ENCODE measurements around the gene FAM72A.
A peak's percentile ranks its signal among the peaks of the same experiment; 100 is the strongest.
"Not testable (repeated sequence)": the region's sequence is repeated elsewhere in the genome, so short reads cannot be mapped to it uniquely, and the experiment has no call there.

Gene FAM72A

DNA sequence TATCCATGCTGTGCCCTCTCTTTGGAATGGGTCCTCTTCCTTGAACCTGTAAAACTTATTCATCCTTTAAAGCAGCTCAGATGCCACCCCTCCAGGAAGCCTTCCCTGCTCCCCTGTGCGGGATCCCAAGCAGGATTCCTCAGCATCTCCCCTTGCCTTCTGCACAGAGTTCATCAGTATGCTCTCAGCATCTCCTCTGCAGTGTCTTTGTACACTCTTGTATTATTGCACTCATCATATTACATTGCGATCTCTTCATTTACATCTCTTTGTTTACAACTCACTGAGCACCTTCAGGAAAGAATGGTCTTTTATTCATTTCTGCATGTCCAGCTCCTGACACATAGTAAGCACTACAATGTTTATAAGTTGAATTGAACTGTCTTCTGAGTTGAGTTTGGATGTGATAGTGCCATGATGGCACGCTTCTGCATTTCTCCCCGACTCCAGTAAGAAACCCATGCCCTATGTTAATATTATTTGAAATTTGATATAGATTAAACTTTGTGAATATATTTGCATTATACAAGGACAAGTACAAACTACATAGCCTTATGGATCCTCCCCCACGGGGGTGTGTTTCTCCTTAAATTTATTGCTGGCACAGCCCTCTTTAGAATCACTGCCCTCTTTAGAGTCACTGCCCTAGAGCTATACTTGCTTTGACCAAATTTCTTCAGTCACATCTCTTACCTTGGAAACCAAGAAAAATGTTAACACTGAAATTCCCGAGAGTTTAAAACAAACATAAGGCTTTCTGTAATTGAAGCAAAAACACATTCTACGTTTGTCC, 13.2 kb upstream of the FAM72A start:
- DNase-seq (ENCODE audit: low read depth) = not testable (repeated sequence)

DNA sequence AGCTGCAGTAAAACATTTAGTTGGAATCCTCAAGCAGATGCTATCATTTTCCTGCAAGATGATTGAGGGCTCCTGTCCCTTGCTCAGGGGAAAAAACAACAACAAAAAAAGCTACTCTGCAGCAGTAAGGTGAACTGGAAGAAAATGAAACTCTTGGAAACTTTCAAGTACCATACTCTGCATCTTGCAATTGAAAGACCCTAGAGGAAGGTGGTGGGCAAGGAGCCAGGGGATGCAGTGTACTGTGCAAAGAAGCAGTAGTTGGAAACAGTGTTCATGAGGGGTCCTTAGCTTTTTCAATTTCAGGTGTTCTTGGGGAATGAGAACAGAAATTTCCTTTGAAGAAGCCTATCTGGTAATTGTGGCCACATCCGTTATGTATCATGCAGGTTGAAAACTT, 8.2 kb upstream of the FAM72A start:
- not testable (repeated sequence) for DNase-seq (ENCODE audit: low read depth)

DNA sequence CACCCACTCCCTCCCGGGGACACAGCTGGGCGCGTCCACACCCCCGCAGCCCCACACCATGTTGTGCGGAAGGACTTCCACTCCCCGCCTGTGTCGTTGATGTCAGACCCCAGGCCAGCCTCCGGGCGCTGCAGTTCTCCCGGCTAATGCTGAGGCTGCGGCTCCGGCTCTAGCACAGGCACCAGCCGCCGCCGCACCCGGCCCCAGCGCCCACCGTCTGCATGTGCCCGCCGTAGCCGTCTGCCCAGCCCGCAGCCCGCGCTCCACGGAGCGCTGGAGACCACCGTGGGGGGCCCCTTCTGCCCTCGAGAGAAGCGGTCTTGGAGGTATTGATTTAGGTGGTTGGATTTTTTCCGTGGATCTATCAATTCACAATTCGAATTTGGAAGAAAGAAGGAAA, 2.9 kb upstream of the FAM72A start:
- not testable (repeated sequence) for DNase-seq (ENCODE audit: low read depth)

DNA sequence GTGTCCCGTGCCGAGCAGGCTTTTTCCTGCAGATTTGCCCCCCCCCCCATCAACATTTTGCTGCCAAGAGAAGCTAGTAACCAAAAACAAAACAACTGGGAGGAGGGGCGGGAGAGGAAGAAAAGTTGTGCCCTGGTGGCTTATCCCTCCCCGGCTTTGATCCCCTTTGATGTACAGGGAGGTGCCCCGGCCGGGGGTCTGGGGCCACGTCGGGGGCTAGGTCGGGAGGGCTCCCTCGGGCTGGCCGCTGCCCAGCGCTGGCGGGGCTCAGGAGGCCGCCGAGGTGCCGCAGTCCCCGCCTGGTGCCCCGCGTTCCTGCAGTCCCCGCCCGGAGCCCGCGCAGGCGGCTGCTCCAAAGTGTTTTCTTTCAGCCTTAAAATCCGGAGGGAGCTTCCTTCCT, 2.2 kb upstream of the FAM72A start:
- DNase-seq (ENCODE audit: low read depth) = not testable (repeated sequence)

DNA sequence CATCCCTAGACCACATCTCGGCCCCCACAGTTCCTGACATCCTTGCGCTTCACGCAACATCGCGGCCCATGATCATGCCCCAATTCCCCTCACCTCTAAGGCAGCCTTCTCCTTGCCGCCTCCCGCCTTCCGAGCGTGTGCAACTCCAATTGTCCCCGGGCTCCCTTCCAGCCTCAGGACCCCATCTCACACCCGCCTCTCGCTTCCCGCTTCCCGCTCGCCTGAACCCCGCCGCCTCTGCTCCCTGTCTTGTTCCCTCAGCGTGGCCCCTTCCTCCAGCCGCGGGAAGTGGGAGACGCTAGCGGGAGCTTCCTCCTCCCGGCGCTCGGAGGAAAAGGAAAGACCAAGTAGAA, 1.5 kb upstream of the FAM72A start:
- DNase-seq (ENCODE audit: low read depth) = not testable (repeated sequence)

DNA sequence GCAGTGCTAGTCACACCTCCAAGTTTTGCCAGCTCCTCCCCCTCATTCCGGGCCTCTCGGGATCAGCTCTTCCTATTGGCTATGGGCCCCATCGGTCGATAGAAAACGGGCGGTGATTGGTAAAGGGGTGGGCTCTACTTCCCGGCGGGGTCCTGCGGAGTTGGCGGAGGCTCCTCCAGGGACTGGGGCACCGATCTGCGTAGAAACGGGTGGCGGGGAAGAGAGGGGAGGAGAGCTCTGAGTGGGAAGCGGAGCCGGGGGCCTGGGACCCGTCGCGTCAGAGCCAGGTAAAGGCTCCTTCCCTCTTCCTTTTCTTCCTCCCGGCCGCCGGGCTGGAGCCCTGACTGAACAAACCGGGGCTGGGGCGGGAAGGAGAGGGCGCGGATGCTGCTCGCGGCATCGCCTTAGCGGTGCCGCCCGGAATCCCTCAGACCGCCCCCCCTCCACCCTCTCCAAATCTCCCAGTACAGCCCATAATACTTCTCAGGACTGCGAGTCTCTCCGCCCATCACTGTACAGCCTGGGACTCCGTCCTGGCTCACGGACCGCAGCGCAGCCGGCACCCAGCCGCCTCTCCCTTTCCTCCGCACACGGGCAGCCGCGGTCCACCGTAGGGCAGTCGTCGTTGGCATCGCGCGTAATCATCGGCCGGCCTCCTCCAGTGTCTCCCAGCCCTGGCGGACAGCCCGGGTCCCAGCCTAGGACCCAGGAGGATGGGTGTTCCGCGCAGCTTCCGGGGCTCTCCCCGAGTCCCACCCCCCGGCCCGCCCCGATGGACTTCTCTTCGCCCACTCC, 922 bp upstream of the FAM72A start, which contains the start of gene SRGAP2:
Gene SRGAP2 (plus strand): TSS at position 178 of the 795 bp plus-strand sequence. CDS start 2,430 bp downstream, outside the sequence.
- DNase-seq (ENCODE audit: low read depth) = not testable (repeated sequence)

DNA sequence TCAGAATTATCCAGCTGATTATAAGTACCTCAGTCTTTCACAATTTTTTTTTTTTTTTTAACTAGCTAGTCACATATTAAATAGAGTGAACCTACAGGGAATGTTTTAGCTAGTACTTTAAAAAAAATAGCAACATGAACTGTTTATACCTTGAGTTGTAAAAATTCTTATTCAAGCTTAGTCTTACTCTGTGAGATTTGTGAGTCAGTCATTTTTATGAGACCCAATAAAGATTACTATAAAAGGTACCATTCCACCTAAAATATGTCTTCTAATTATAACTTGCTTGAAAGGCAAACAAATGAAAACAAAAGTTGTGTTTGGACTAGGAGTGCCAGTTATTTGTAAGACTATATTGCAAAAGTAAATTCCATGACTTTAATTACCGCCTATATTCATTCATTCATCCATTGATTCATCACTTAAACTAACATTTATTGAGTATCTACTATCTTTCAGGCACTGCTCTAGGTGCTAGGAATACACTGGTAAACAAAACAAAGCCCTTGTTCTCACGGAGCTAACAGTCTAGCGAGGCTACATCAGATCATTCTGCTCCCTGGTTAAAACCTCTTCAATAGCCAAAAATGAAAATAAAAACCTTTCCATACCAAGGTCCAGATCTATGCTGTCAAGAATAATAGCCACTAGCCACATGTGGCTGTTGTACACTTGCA, 5.8 kb downstream of the FAM72A start:
- DNase-seq (ENCODE audit: low read depth) = not testable (repeated sequence)

DNA sequence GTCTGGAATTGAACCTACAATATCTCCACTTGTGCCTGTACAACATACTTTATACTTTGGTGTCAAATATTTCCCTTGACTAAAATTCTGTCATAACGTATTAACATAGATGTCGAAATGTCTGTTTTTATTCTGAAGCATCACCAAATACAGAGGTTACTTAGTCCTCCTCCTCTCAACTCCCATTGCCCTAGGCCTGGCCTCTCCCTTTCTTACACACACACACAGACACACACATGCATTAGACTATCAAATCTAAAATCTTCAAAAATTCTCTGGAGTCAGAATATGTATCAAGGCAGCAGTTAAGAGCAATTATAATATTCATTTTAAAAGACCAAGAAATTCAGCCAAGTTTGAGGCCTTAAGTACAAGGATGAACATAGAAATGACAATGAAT, 7.5 kb downstream of the FAM72A start:
- DNase-seq (ENCODE audit: low read depth) = not testable (repeated sequence)

DNA sequence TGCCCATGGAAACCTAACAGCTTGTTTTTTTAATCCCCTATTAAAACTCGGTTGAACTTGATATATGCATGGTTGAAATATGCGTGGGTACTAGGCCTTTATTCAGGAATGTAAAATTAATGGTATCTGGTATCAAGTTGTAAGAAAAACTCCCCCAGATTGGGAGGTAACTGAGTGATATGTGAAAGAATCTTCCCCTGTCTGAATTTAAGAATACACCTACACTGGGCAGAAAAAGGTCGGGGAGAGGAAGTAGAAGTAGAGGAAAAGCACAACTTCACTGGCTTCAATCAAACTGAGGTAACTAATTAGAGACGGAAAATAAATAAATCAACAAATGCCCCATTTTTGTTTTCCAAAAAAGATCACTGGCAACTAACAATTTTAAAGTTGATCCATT, 15.8 kb downstream of the FAM72A start:
- not testable (repeated sequence) for DNase-seq (ENCODE audit: low read depth)

DNA sequence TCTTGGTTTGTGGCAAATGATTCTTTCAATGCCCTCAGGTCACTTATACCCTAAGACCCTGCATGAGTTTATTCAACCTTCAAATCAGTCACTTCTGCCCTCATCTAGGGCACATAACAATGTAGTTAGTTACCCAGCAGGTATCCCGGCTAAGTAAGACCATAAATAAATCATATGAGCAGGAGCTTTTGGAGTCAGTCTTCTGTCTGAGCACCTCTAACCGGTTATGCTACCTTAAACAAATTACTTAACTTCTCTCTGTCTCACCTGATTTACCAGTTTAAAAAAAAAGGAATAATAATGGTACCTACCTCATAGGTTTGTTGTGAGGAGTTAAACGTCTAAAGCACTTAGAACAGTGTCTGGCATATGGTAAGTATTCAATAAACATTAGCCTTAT, 16.9 kb downstream of the FAM72A start:
- not testable (repeated sequence) for DNase-seq (ENCODE audit: low read depth)

DNA sequence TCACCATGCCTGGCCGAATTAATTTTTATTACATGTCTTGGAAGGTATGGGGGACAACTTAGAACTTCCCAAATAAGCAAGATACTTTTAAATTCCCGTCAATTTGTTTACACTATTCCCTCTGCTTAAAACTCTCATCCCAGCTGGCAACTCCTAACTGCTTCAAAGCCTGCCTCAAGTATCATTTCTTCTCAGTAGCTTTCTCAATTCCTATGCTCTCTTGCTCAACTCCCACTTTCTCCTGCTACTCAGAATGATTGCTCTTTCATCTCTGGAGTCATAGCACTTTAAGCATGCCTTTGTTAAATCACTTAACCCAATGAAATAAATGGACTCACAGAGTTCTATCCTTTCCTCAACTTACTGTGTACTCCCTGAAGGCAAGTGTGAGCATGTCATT, 18.9 kb downstream of the FAM72A start:
- DNase-seq (ENCODE audit: low read depth) = not testable (repeated sequence)

DNA sequence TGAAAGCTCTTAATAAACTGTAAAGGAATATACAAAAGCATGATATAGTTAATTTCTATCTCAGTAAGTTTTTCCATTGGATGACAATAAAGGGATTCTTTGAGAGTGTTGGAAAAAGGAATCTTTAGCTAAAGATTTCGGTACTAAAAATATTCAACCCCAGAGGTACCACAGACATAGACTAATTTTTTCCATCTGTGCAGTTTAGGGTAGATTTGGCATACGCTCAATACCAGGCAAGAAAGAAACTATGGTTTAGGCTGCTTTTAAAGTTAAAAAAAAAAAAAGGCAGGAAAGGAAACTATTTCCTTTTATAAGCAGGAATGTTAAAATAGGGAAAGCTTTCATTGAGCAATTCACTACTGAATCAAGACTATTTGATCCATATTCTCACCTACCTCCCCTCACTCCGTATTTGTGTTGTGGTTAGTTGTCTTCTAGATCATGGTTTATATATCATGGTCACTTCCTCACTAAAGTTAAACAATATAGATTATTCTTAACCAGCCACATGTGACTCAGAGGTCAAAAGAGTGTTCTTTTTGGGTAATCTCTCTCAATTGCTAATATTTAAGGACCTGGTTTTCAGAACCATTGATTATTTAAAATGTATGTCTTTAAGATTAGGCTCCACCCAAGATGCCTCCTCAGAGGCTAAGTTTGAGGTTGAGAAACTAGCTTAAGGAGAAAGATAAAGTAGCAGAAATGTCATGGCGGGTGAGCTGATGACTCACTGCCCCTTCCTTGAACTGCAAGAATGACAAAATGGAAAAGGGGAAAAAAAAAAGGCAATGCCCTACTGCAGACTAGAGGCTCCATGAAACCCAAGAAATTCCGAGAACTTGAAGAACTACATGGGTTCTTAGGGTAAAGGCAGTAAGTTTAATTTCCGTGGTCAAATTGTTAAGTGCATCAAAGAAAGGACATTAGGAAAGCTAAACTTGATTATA, 20.0 kb downstream of the FAM72A start:
- not testable (repeated sequence) for DNase-seq (ENCODE audit: low read depth)

DNA sequence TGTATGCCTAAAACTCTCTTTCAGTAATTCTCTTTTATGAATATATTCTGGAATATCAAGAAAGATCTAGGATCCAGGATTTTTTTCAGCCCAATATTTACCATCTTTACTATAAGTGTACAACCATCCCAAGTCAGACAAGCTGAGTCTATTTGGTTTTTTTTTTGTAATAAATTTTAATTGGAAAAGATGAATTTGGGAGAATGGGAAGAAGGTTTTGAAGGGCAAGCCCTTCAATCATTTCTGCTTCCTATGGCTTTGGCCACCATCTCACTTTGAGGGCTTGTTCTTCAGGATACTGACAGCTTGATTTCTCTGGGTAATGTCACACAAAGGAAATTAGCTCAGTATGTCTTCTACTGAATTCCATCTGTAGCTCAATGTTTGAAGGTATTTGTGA, 23.0 kb downstream of the FAM72A start:
- DNase-seq (ENCODE audit: low read depth) = not testable (repeated sequence)

DNA sequence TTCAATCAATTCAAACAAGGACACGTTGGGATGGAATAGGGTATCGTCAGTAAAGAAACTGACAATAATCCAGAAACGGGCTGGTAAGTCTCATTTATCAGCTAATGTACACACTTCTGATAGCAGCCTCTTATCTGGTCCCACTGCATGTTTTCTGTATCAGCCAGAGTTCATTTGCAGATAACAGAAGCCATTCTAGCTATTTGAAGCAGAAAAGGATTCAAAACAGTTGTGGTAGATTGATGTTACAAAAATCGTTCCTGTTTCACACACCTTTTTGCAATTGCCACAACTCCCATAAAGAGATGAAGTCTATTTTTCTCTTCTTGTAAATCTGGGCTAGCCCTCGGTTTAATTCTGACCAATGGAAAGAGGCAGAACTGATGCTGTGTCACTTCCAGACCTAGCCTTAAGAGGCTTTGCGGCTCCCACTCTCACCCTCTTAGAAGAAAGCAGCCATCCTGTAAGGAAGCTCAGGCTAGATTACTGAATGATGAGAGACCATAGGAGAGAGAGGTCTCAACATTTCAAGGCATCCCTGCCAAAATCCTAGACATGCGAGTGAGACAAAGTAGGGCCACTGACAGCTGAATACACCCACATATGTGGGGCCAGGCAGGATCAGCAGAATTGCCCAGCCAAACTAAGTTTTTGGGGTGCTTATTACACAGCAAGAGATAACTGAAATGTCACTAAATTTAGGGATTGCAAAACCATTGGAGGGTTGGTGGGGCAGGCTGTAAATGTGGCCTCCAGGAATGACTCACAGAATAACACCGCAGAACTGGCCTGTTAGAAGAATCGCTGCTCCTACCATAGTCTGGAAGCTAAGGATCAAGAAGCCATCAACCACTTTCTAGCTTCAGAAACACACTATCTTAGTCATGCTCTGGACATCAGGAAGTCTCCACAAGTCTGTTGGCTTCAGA, 24.3 kb downstream of the FAM72A start:
- peak; percentile 19 for DNase-seq (ENCODE audit: low read depth)

DNA sequence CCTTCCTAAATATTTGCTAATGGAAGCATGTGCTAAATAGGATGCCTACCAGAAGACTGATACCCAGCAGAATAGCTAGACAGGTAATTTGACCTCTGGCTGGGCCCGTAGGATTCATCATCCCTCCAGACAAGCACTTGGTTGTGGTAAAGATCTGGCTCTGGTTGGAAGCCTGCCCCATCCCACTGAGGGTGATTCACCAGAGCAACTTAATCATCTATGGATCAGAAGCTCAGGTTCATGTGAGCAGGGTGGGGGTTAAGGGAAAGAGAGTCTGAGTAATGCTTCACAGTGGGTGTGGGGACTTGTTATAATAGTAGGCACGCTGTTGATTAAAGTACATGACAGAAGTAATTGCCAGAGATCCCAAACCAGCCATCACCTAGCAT, 26.5 kb downstream of the FAM72A start:
- DNase-seq (ENCODE audit: low read depth) = not testable (repeated sequence)

DNA sequence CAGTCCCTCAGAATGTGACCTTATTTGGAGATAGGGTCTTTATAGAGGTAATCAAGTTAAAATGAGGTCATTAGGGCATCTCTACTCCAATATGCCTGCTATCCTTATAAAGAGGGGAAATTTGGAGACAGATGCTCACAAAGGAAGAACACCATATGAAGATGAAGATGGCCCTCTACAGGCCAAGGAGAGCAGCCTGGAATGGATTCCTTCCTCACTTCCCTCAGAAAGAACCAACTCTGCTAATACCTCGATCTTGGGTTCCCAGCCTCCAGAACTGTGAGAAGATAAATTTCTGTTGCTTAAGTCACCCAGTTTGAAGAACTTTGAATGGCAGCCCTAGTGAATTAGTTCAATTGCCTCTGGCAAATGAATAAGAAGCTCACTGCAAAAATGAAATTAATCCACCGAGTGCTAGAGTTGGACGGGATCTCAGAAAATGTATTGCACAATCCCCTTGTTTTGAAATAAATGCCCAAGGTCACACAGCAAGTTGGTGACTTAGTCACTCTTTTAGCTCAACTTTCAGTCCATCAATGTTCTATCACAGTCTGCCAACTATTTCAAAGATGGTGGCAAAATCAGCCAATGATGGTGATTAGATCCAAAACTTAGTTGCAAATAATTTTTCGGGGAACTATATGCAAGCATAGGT, 27.1 kb downstream of the FAM72A start:
- not testable (repeated sequence) for DNase-seq (ENCODE audit: low read depth)

DNA sequence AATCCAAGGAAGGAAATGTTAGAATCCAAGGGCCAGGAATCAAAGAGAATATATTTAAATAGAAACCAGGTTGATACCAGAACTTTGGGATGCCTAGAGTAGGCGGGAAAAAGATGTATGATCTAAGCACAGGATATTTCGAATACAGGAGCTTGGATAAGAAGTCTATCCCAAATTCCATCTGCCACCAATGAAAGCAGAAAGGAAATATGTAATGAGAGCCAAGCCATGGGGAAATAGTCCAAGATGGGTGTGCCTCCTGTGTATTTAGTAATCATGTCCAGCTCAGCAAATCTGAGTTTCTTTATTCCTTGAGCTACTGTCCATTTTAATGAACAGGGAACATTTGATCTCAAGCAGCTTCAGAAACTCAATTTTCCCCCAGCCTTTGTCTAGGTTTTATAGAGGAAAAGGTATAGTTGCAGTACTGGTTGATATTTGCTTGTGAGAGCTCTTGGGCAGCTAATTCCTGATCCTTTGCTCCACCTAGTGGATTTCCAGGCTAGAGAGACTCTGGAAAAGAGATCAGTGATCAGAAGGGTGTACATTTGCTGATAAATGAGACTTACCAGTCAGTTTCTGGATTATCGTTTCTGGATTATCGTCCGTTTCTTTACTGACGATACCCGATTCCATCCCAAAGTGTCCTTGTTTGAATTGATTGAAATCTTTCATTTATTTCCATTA, 28.3 kb downstream of the FAM72A start:
- not testable (repeated sequence) for DNase-seq (ENCODE audit: low read depth)

DNA sequence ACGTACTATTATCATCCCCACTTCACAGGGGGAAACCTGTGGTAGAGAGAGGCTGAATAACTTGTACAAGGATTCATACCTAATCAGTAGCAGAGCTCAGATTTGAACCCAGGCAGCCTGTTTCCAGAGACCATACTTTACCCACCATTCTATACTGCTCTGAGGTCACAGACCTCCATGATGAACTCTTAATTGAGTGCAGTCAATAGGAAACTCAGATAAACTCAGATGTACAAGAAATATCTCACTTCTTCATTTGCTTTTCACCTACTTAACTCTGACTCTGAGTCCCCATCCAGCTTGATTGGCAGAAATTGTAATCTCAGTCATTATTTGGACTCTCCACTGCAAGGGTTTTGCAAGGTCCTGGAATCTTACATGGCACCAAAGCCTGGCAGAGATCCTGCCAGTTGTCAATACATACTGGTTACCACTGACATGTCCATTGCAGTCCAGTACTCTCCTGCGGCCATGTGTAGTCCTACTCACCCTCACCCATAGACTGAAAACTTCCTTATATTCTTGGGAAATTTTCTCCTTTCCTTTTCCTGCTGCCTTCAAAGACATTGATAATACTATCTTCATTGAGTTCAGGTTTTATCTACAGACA, 29.4 kb downstream of the FAM72A start:
- not testable (repeated sequence) for DNase-seq (ENCODE audit: low read depth)

DNA sequence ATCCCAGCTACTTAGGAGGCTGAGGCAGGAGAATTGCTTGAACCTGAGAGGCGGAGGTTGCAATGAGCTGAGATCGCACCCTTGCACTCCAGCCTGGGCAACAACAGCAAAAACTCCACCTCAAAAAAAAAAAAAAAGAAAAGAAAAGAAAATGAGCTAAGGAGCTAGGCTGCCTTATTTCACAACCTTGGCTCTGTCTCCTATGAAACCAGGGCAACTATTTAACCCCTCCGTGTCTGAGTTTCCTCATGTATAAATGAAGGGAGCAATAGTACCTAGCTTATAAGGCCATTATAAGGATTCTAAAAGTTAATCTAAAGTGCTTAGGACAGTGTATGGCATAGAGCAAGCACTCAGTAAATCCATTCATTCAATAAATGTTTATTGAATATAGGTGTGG, 32.8 kb downstream of the FAM72A start:
- DNase-seq (ENCODE audit: low read depth) = not testable (repeated sequence)
